ENCODE results near the gene SLC24A3.

DNA sequence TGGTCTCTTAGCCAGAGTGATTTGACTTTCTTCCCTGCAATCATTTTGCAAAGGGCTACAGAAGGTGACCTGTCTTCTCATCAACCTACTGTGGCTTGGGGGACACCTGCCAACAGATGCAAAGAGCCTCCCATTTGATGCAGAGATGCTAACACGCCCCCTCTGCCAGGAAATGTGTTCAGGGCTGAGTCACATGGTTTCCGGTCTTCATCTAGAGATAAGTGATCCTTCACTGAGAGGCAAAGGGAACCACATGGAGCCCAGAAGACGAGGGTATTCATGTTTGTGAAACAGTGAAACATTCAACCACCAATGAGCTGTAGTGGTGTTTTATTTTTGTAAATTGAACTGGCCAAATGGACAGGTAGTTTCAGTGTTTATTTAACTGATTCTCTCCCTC lies 436.6 kb downstream of the SLC24A3 start:
- TF ChIP-seq, protein P1, sequence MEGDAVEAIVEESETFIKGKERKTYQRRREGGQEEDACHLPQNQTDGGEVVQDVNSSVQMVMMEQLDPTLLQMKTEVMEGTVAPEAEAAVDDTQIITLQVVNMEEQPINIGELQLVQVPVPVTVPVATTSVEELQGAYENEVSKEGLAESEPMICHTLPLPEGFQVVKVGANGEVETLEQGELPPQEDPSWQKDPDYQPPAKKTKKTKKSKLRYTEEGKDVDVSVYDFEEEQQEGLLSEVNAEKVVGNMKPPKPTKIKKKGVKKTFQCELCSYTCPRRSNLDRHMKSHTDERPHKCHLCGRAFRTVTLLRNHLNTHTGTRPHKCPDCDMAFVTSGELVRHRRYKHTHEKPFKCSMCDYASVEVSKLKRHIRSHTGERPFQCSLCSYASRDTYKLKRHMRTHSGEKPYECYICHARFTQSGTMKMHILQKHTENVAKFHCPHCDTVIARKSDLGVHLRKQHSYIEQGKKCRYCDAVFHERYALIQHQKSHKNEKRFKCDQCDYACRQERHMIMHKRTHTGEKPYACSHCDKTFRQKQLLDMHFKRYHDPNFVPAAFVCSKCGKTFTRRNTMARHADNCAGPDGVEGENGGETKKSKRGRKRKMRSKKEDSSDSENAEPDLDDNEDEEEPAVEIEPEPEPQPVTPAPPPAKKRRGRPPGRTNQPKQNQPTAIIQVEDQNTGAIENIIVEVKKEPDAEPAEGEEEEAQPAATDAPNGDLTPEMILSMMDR (IDR thresholded peaks at IDR 0.05): no peak
- TF ChIP-seq POLR2A (IDR thresholded peaks at IDR 0.05): no peak
